ENCODE results near the gene SH3BGRL2. TPM values are rescaled to one million over a fixed set of nuclear protein-coding genes. Genes with fewer than 3 reads are reported as not detected.

The SH3BGRL2 gene
- 0.18 to 0.40 TPM (median 0.29 TPM) in 5 replicates for total RNA-seq (2022; extraction: Qiagen RNA extraction; ENCODE audit: low read depth)

GRCh38 chr6:79630883-79631692 lies at the start of gene SH3BGRL2:
SH3BGRL2 (plus strand) TSS chr6:79631329; CDS start chr6:79631462, 133 bp downstream.

Other genes with a start within 250 kb of the SH3BGRL2 start
- 0.25 to 1.3 TPM (median 1.0 TPM) in 5 replicates for gene LCA5, start 93.9 kb upstream of the SH3BGRL2 start, total RNA-seq (2022; extraction: Qiagen RNA extraction; ENCODE audit: low read depth)

Measured in A549 treated with ZK216348 at 1 μM for 4 hours (cell line).